ENCODE data around the gene BANP.
A peak's percentile ranks its signal among the peaks of the same experiment; 100 is the strongest.
"Not testable (repeated sequence)": the region's sequence is repeated elsewhere in the genome, so short reads cannot be mapped to it uniquely, and the experiment has no call there.

BANP gene

DNA sequence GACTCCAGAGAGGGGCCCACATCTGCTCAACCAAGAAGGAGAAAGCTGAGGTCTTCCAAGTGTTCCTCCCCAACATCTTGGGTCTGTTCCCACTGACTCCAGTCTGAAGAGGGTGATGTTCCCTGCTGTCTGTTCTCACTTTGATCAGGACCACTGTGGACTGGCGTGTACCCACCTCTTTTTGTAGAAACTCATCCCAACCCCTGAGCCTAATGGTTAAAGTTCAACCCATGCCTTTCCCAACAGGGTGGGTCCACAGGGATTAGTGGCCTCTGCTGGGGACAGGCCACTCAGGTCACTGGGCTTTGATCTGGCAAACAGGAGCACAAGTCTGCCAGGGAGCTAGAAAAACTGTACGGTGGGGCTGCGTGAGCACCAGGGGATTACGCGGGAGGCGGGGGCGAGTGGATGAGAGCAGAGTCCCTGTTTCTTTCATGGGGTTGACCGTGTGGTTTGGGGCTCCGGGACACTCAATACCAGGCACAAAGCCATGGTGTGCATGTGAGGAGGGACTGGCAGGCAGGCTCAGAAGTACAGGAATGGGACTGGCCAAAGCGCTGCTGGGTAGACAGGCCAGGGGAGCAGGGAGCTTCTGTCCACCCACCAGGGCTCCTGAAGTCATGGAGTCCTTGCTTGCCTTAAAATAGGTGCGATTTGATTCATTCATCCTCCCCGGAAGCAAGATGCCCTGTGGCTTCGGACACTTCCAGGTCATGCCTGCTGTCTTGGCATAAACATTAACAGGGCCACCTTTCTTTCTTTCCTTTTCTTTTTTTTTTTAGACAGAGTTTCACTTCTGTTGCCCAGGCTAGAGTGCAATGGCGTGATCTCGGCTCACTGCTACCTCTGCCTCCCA, 14.6 kb upstream of the BANP start, which contains the start of gene CA5A:
Gene CA5A (minus strand): TSS at position 155 of the 856 bp plus-strand sequence. CDS start 79 bp downstream, at position 76.
- no peak within 1 kb of the TSS for H2BK15ac ChIP-seq (replicated peaks; ENCODE audit: low read depth)
- DNase-seq = no peak
- no peak within 1 kb of the TSS for H3K18ac ChIP-seq (ENCODE audit: low read length)
- no peak within 1 kb of the TSS for H3K23ac ChIP-seq (ENCODE audit: low read length)
- H4K8ac ChIP-seq (ENCODE audit: low read depth, low read length) = no peak within 1 kb of the TSS
- no peak within 1 kb of the TSS for H3K4ac ChIP-seq (ENCODE audit: low read depth, low read length)
- H4K5ac ChIP-seq (ENCODE audit: low read length) = no peak within 1 kb of the TSS
- H3K79me1 ChIP-seq (ENCODE audit: low read length) = no peaks in the 10 kb centered on the region
- H3K9ac ChIP-seq (ENCODE audit: low read length) = no peak within 1 kb of the TSS
- H2AK5ac ChIP-seq (ENCODE audit: low read length) = no peak within 1 kb of the TSS
- no peaks in the 10 kb centered on the region for H3K79me2 ChIP-seq (ENCODE audit: control insufficient read depth, insufficient read depth, low read length)
- no peaks in the 10 kb centered on the region for H3K4me1 ChIP-seq (ENCODE audit: control insufficient read depth, low read depth, low read length)
- no CpG with 5 or more reads among the region's 15 CpGs for WGBS (ENCODE audit: extremely low coverage, insufficient coverage, low lambda C conversion rate)
- no peak within 1 kb of the TSS for H3K4me3 ChIP-seq (ENCODE audit: low read length)
- no peak within 1 kb of the TSS for H2BK120ac ChIP-seq (ENCODE audit: low read depth, low read length)
- no peak within 1 kb of the TSS for H3K4me2 ChIP-seq (ENCODE audit: low read length)
- H3K36me3 ChIP-seq (ENCODE audit: control insufficient read depth, insufficient read depth, low read length) = no peaks in the 10 kb centered on the region
- H3K56ac ChIP-seq (ENCODE audit: low read length) = no peak within 1 kb of the TSS
- no peak within 1 kb of the TSS for H3K27ac ChIP-seq (ENCODE audit: low read depth, low read length)
- no peaks in the 10 kb centered on the region for H3K27me3 ChIP-seq (ENCODE audit: insufficient read depth, low read length, poor library complexity)
- no peak within 1 kb of the TSS for H2BK5ac ChIP-seq (ENCODE audit: low read length)

DNA sequence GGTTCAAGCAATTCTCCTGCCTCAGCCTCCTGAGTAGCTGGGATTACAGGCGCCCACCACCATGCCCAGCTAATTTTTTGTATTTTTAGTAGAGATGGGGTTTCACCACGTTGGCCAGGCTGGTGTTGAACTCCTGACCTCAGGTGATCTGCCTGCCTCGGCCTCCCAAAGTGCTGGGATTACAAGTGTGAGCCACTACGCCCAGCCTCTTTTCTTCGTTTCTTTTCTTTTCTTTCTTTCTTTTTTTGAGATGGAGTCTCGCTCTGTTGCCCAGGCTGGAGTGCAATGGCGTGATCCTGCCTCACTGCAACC, 14.0 kb upstream of the BANP start:
- not testable (repeated sequence) for H3K79me1 ChIP-seq (ENCODE audit: low read length); H3K18ac ChIP-seq (ENCODE audit: low read length); H2BK5ac ChIP-seq (ENCODE audit: low read length); H3K4ac ChIP-seq (ENCODE audit: low read depth, low read length); H3K27me3 ChIP-seq (ENCODE audit: insufficient read depth, low read length, poor library complexity); H4K5ac ChIP-seq (ENCODE audit: low read length); H3K27ac ChIP-seq (ENCODE audit: low read depth, low read length); H3K36me3 ChIP-seq (ENCODE audit: control insufficient read depth, insufficient read depth, low read length); H3K4me1 ChIP-seq (ENCODE audit: control insufficient read depth, low read depth, low read length); H3K79me2 ChIP-seq (ENCODE audit: control insufficient read depth, insufficient read depth, low read length); H3K23ac ChIP-seq (ENCODE audit: low read length); H4K8ac ChIP-seq (ENCODE audit: low read depth, low read length); H2BK120ac ChIP-seq (ENCODE audit: low read depth, low read length); H2AK5ac ChIP-seq (ENCODE audit: low read length); H3K56ac ChIP-seq (ENCODE audit: low read length); H3K9ac ChIP-seq (ENCODE audit: low read length); H3K4me3 ChIP-seq (ENCODE audit: low read length); DNase-seq; H2BK15ac ChIP-seq (replicated peaks; ENCODE audit: low read depth); H3K4me2 ChIP-seq (ENCODE audit: low read length)
- WGBS (ENCODE audit: extremely low coverage, insufficient coverage, low lambda C conversion rate) = no CpG with 5 or more reads among the region's 7 CpGs

DNA sequence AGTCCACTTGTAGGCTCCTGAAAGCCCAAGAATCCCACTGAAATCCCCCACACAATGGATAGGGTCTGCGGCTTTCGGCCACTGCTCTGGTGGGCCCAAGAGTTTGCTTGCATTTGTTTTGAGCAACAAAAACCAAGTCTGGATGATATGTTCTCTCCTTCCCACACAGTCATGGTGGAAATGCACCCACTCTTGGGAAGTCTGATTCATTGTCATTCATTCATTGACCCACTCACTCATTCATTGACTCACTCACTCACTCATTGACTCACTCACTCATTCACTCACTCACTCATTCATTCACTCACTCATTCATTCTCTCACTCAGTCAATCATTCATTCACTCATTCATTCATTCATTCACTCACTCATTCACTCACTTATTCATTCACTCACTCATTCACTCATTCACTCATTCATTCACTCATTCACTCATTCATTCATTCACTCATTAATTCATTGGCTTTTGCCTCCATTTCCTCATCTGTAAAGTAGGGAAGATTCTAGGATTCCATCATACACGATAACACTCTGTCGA, 12.8 kb upstream of the BANP start:
- no peaks in the 10 kb centered on the region for H3K79me2 ChIP-seq (ENCODE audit: control insufficient read depth, insufficient read depth, low read length)
- no peak for DNase-seq
- H3K4ac ChIP-seq (ENCODE audit: low read depth, low read length) = no peak overlapping the region
- H3K27me3 ChIP-seq (ENCODE audit: insufficient read depth, low read length, poor library complexity) = no peaks in the 10 kb centered on the region
- H3K4me1 ChIP-seq (ENCODE audit: control insufficient read depth, low read depth, low read length) = no peaks in the 10 kb centered on the region
- H2BK5ac ChIP-seq (ENCODE audit: low read length) = no peak overlapping the region
- no peak overlapping the region for H3K4me2 ChIP-seq (ENCODE audit: low read length)
- H3K56ac ChIP-seq (ENCODE audit: low read length) = no peak overlapping the region
- no peak overlapping the region for H3K23ac ChIP-seq (ENCODE audit: low read length)
- no peak overlapping the region for H2BK15ac ChIP-seq (replicated peaks; ENCODE audit: low read depth)
- no peak overlapping the region for H3K4me3 ChIP-seq (ENCODE audit: low read length)
- H3K36me3 ChIP-seq (ENCODE audit: control insufficient read depth, insufficient read depth, low read length) = no peaks in the 10 kb centered on the region
- H3K79me1 ChIP-seq (ENCODE audit: low read length) = no peaks in the 10 kb centered on the region
- H4K5ac ChIP-seq (ENCODE audit: low read length) = no peak overlapping the region
- no peak overlapping the region for H2BK120ac ChIP-seq (ENCODE audit: low read depth, low read length)
- H2AK5ac ChIP-seq (ENCODE audit: low read length) = no peak overlapping the region
- WGBS (ENCODE audit: extremely low coverage, insufficient coverage, low lambda C conversion rate) = no CpG with 5 or more reads among the region's 4 CpGs
- no peak overlapping the region for H3K18ac ChIP-seq (ENCODE audit: low read length)
- no peak overlapping the region for H4K8ac ChIP-seq (ENCODE audit: low read depth, low read length)
- no peak overlapping the region for H3K27ac ChIP-seq (ENCODE audit: low read depth, low read length)
- no peak overlapping the region for H3K9ac ChIP-seq (ENCODE audit: low read length)

DNA sequence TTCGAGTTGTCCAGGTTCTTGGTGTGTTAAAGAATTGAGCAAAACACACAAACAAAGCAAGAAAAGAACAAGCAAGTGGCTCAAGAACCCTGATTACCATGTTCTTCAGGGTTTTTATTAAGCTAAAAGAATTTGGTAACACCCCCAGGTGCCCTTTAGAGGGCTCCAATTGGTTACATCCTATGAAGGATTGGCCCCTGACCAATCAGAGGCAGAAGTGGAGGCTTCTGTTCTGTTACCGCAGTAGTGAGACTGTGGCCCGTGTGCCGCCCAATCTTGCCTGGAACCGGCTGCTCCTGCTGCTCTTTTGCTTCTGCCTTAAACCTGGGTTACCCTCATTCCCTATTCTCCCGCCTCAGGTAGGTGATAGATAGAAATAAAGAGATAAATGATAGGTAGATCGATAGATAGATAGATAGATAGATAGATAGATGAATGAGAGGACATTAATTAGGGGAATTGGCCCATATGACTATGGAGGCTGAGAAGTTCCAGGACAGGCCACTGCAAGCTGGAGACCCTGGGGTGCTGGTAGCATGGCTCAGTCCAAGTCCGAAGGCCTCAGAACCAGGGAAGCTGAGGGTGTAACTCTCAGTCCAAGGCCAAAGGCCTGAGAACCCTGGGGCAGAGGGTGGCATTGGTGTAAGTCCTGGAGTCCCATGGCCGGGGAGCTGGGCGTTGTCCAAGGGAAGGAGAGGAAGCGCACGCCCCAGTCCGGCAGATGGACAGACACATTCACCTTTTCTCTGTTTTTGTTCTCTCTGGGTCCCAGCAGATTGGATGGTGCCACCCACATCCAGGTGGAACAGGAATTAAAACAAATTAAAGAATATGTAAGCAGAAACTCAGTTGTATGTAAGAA, 11.4 kb upstream of the BANP start:
- peak; percentile 43 for DNase-seq
- no CpG with 5 or more reads among the region's 13 CpGs for WGBS (ENCODE audit: extremely low coverage, insufficient coverage, low lambda C conversion rate)
- H2BK120ac ChIP-seq (ENCODE audit: low read depth, low read length) = no peak overlapping the region

DNA sequence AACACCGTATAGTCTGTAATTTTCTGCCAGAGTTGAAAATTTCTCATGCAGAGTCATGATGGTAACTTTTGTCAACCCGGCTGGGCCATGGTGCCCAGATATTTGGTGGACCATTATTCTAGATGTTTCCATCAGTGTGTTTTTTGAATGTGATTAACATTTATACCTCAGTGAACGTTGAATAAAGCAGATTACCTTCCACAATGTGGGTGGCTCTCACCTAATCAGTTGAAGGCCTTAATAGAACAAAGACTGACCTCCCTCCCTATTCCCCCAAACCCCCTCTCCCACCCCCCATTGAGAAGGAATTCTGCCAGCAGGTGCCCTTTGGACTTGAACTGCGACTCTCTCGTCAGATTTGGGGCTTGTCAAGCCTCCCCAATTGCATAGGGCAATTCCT, 8.6 kb upstream of the BANP start:
- H2BK120ac ChIP-seq (ENCODE audit: low read depth, low read length) = no peak overlapping the region
- WGBS (ENCODE audit: extremely low coverage, insufficient coverage, low lambda C conversion rate) = no CpG with 5 or more reads among the region's 5 CpGs
- no peak overlapping the region for H4K5ac ChIP-seq (ENCODE audit: low read length)
- H3K27me3 ChIP-seq (ENCODE audit: insufficient read depth, low read length, poor library complexity) = no peaks in the 10 kb centered on the region
- H3K4me3 ChIP-seq (ENCODE audit: low read length) = no peak overlapping the region
- DNase-seq = no peak
- no peak overlapping the region for H2AK5ac ChIP-seq (ENCODE audit: low read length)
- no peak overlapping the region for H3K4ac ChIP-seq (ENCODE audit: low read depth, low read length)
- H3K56ac ChIP-seq (ENCODE audit: low read length) = no peak overlapping the region
- no peak overlapping the region for H3K4me2 ChIP-seq (ENCODE audit: low read length)
- no peak overlapping the region for H3K27ac ChIP-seq (ENCODE audit: low read depth, low read length)
- H3K79me1 ChIP-seq (ENCODE audit: low read length) = no peaks in the 10 kb centered on the region
- H2BK15ac ChIP-seq (replicated peaks; ENCODE audit: low read depth) = no peak overlapping the region
- no peak overlapping the region for H3K9ac ChIP-seq (ENCODE audit: low read length)
- no peak overlapping the region for H3K18ac ChIP-seq (ENCODE audit: low read length)
- H4K8ac ChIP-seq (ENCODE audit: low read depth, low read length) = no peak overlapping the region
- no peaks in the 10 kb centered on the region for H3K36me3 ChIP-seq (ENCODE audit: control insufficient read depth, insufficient read depth, low read length)
- H3K4me1 ChIP-seq (ENCODE audit: control insufficient read depth, low read depth, low read length) = no peaks in the 10 kb centered on the region
- H2BK5ac ChIP-seq (ENCODE audit: low read length) = no peak overlapping the region
- H3K23ac ChIP-seq (ENCODE audit: low read length) = no peak overlapping the region
- no peaks in the 10 kb centered on the region for H3K79me2 ChIP-seq (ENCODE audit: control insufficient read depth, insufficient read depth, low read length)

More for the DNA sequence above, 11.4 kb upstream of the BANP start:
- Histone ChIP-seq H3K4ac (ENCODE audit: low read depth, low read length) (no peak overlapping the region), H3K27ac (ENCODE audit: low read depth, low read length) (no peak overlapping the region), H3K18ac (ENCODE audit: low read length) (no peak overlapping the region), H3K4me3 (ENCODE audit: low read length) (no peak overlapping the region), H3K4me1 (ENCODE audit: control insufficient read depth, low read depth, low read length) (no peaks in the 10 kb centered on the region), H2BK5ac (ENCODE audit: low read length) (no peak overlapping the region), H3K56ac (ENCODE audit: low read length) (no peak overlapping the region), H3K79me2 (ENCODE audit: control insufficient read depth, insufficient read depth, low read length) (no peaks in the 10 kb centered on the region), H3K9ac (ENCODE audit: low read length) (no peak overlapping the region), H2BK15ac (replicated peaks; ENCODE audit: low read depth) (no peak overlapping the region), H4K8ac (ENCODE audit: low read depth, low read length) (no peak overlapping the region), H2AK5ac (ENCODE audit: low read length) (no peak overlapping the region), H3K23ac (ENCODE audit: low read length) (no peak overlapping the region), H3K27me3 (ENCODE audit: insufficient read depth, low read length, poor library complexity) (no peaks in the 10 kb centered on the region), H3K79me1 (ENCODE audit: low read length) (no peaks in the 10 kb centered on the region), H3K36me3 (ENCODE audit: control insufficient read depth, insufficient read depth, low read length) (no peaks in the 10 kb centered on the region), H3K4me2 (ENCODE audit: low read length) (no peak overlapping the region), H4K5ac (ENCODE audit: low read length) (no peak overlapping the region)

Measured in mesendoderm (in vitro differentiated cells).